Measurements from ENCODE around the gene ASIC3. TPM values are rescaled to one million over a fixed set of nuclear protein-coding genes. Genes with fewer than 3 reads are reported as not detected.
"Not testable (repeated sequence)": the region's sequence is repeated elsewhere in the genome, so short reads cannot be mapped to it uniquely, and the experiment has no call there.

The ASIC3 gene
- polyA plus RNA-seq, 3 donors: 2.0 TPM; not detected in 2

- H3K9ac ChIP-seq (ENCODE audit: insufficient read depth, low read length, poor library complexity, severe bottlenecking); H4K20me1 ChIP-seq (ENCODE audit: insufficient read depth, low read length); DNase-seq; H3K36me3 ChIP-seq (replicated peaks in 1 of 2; ENCODE audit: control insufficient read depth in 1 of 2, insufficient read depth in 2 of 2, low read length in 2 of 2); H3K27ac ChIP-seq (ENCODE audit: low read depth in 1 of 2, low read length in 2 of 2); H3K36me3 Mint-ChIP-seq; H3K9me3 ChIP-seq (replicated peaks in 1 of 2; ENCODE audit: control insufficient read depth in 1 of 2, insufficient read depth in 1 of 2, low read length in 2 of 2); H3K9me3 Mint-ChIP-seq; H3K27me3 ChIP-seq (ENCODE audit: control insufficient read depth in 2 of 2, insufficient read depth in 2 of 2, low read length in 2 of 2); H3K79me2 ChIP-seq (ENCODE audit: insufficient read depth, low read length): not testable (repeated sequence)
- H3K27ac Mint-ChIP-seq: peak overlapping the region; percentile 91 to 97 (median 95)
- H3K4me3 Mint-ChIP-seq: peak overlapping the region; percentile 91 to 94
- Histone ChIP-seq H2AFZ (ENCODE audit: insufficient read depth, low read depth, low read length, poor library complexity, severe bottlenecking) (peak overlapping the region; percentile 89), H3K4me1 (ENCODE audit: control insufficient read depth in 1 of 2, insufficient read depth in 2 of 2, low read length in 2 of 2) (peaks cover 14 to 18% of the 10 kb centered on the region in 2 donors), H3K4me3 (replicated peaks in 1 of 3; ENCODE audit: low read depth in 2 of 3, low read length in 3 of 3) (peak overlapping the region in 1 of 3 experiments; percentile 98), H3K4me2 (replicated peaks; ENCODE audit: extremely low read depth, low read length, poor library complexity, severe bottlenecking) (peak overlapping the region; percentile 74)
- H3K4me1 Mint-ChIP-seq: peaks cover 22% of the 10 kb centered on the region
- intact Hi-C loops (cut with micrococcal nuclease): loop anchor here in 1 of 2 donors (5.0 kb wide), 1 partner anchor 85 kb away; no protein-coding TSS in a partner anchor
- WGBS (ENCODE audit: insufficient coverage): 63% methylated on average over 7 of the region's 19 CpGs
- H3K27me3 Mint-ChIP-seq (ENCODE audit: low read depth in 3 of 3): peaks cover 6 to 28% (median 8%) of the 10 kb centered on the region in 3 donors
Observed at GRCh38 chr7:151026771-151027727, 21.3 kb upstream of the ASIC3 start.

- H3K36me3 Mint-ChIP-seq: peaks cover 6 to 11% of the 10 kb centered on the region in 2 donors
- peak overlapping the region; percentile 91 to 97 (median 95) for H3K27ac Mint-ChIP-seq
- peak overlapping the region; percentile 53 to 98 (median 96) for H3K4me3 ChIP-seq (replicated peaks in 1 of 3; ENCODE audit: low read depth in 2 of 3, low read length in 3 of 3)
- peak overlapping the region; percentile 45 for H3K9ac ChIP-seq (ENCODE audit: insufficient read depth, low read length, poor library complexity, severe bottlenecking)
- peak overlapping the region; percentile 74 for H3K4me2 ChIP-seq (replicated peaks; ENCODE audit: extremely low read depth, low read length, poor library complexity, severe bottlenecking)
- H3K9me3 ChIP-seq (replicated peaks in 1 of 2; ENCODE audit: control insufficient read depth in 1 of 2, insufficient read depth in 1 of 2, low read length in 2 of 2); H3K9me3 Mint-ChIP-seq; H3K79me2 ChIP-seq (ENCODE audit: insufficient read depth, low read length); H3K36me3 ChIP-seq (replicated peaks in 1 of 2; ENCODE audit: control insufficient read depth in 1 of 2, insufficient read depth in 2 of 2, low read length in 2 of 2); DNase-seq; H3K27me3 ChIP-seq (ENCODE audit: control insufficient read depth in 2 of 2, insufficient read depth in 2 of 2, low read length in 2 of 2); H4K20me1 ChIP-seq (ENCODE audit: insufficient read depth, low read length): not testable (repeated sequence)
- intact Hi-C loops (cut with micrococcal nuclease): loop anchor here in 1 of 2 donors (2.0 to 5.0 kb wide), 2 partner anchors 61 to 85 kb away; no protein-coding TSS in a partner anchor
- peaks cover 14 to 18% of the 10 kb centered on the region in 2 donors for H3K4me1 ChIP-seq (ENCODE audit: control insufficient read depth in 1 of 2, insufficient read depth in 2 of 2, low read length in 2 of 2)
- peak overlapping the region; percentile 91 to 94 for H3K4me3 Mint-ChIP-seq
- peak overlapping the region; percentile 89 for H2AFZ ChIP-seq (ENCODE audit: insufficient read depth, low read depth, low read length, poor library complexity, severe bottlenecking)
- peaks cover 6 to 28% (median 8%) of the 10 kb centered on the region in 3 donors for H3K27me3 Mint-ChIP-seq (ENCODE audit: low read depth in 3 of 3)
- H3K4me1 Mint-ChIP-seq: peaks cover 22% of the 10 kb centered on the region
- whole genome bisulfite sequencing (ENCODE audit: insufficient coverage): 40% methylated on average over 4 of the region's 16 CpGs
- peak overlapping the region; percentile 71 to 81 for H3K27ac ChIP-seq (ENCODE audit: low read depth in 1 of 2, low read length in 2 of 2)
Observed at GRCh38 chr7:151027728-151028130, 20.6 kb upstream of the ASIC3 start.
